GM19193 (cell line): ENCODE measurements around the gene PANK3.

ENCODE experiments used
- POLR2A ChIP-seq: IDR thresholded peaks from 4 replicates; pipeline ENCODE4 v1.6.1; 2011; ENCODE audit not compliant: insufficient read depth, insufficient read length; ENCODE audit errors: extremely low read depth

The PANK3 gene

DNA sequence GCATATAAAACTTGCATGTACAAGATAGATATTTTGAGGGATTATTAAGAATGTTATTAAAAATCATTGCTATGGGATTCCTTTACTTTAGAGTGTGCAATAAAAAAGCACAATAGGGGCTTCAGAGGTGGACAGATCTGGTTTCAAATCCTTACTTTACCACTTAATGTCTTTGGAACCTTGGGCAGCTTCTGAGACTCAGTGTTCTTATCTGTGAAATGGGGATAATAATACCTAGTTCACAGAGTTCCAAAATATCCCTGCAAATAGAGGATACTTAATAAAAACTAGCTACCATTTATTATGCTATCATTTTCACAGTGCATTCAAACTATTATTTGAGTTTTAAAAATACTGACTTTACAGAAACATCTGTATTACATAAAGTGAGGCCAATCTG lies 23.3 kb upstream of the PANK3 start:
- TF ChIP-seq POLR2A = no peak

GRCh38 chr5:168601972-168602371 lies 22.8 kb upstream of the PANK3 start:
- TF ChIP-seq POLR2A = no peak

DNA sequence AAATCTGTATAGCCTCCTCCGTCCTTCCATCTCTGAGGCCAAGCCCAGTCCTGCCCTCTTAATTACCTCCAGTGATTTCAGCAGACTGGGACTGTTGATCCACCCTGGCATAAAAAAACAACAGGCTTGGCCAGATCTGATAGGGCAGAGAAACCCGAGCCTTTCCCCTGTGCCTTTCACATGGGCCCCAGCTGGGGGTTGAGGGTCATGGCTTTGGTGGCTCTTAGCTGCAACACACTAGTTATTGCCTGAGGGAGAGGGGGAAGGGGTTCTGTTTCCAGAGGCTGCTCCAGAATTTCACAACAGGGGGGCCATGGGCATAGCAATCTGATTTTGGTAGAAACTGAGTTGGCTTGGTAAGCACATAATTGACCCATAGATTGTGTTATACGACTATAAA lies 21.2 kb upstream of the PANK3 start:
- TF ChIP-seq POLR2A = no peak

- no peak for TF ChIP-seq POLR2A
These were observed 20.7 kb upstream of the PANK3 start for GRCh38 chr5:168599826-168600225.

GRCh38 chr5:168598639-168599038 lies 19.5 kb upstream of the PANK3 start:
- no peak for TF ChIP-seq POLR2A

GRCh38 chr5:168596927-168597326 lies 17.8 kb upstream of the PANK3 start:
- no peak for TF ChIP-seq POLR2A

- TF ChIP-seq POLR2A = no peak
These were observed 12.8 kb upstream of the PANK3 start for GRCh38 chr5:168592014-168592368.

DNA sequence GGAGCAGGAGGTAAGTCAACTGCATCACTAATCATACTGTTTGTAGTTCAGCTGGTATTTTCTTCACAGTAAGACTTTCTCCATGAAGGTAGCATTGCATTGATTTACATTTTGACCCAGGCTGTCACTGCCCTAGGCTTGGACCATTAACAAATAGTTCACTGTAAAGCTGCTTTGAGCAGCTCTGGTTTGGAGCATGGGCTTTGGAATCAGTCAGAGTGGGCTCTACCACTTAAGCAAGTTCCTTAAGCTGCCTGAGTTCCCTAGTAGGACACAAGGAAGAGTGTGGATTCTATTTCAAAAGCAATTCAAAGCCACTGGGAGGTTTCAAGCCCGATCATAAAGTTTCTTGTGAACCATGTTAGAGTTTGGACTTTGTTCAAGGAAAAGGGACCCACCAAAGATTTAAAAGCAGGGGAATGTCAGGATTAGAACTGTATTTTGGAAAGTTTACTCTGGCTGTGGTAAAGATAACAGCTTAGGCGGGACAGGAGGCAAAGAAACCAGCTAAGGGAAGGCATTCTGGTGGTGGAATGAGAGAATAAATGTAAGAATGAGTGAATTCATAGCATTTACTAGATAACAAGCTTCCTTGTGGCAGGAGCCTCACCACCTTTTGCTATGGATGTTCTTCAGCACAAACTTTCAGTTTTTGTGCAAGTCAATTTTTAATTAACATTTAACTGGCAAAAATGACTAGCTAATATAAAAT lies 12.3 kb upstream of the PANK3 start:
- no peak for TF ChIP-seq POLR2A

GRCh38 chr5:168590666-168591065 lies 11.5 kb upstream of the PANK3 start:
- no peak for TF ChIP-seq POLR2A

GRCh38 chr5:168587987-168588386 lies 8.8 kb upstream of the PANK3 start:
- no peak for TF ChIP-seq POLR2A

DNA sequence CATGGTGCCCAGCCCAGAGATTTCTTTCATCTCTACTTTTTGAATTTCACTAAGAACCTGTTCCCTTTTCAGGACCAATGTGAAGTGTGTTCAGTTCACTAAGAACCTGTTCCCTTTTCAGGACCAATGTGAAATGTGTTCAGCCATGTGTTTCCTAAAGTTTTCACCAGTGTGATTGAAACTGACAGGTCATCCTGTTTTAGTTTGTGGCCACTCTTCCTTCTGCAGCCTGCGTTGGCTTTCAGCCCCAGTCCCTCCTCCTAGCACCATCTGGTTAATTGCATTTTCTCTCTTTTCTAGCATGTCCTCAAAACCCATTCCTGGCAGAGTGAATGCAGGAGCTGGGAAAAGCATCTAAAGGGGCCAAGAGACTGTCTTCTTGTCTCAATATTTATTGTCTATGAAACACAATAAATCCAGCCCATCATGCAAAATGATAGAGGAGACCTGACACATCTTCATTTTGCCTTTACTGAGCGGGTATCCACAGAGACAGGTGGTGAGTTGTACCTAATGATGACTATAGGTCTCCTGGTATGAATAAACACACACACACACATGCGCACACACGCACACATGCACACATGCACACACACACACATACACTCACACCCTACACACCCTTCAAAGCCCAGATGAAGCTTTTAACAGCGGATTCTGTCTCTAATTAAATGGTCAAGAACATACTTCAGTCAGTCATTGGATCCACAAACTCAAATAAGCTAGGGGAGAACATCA lies 6.1 kb upstream of the PANK3 start:
- no peak for TF ChIP-seq POLR2A

- no peak for TF ChIP-seq POLR2A
These were observed 4.7 kb upstream of the PANK3 start for GRCh38 chr5:168583742-168584482.

- no peak for TF ChIP-seq POLR2A
These were observed 1.0 kb upstream of the PANK3 start for GRCh38 chr5:168580227-168580508.

- TF ChIP-seq POLR2A = peak; percentile 88
These were observed 489 bp upstream of the PANK3 start for GRCh38 chr5:168579488-168580226.

GRCh38 chr5:168578006-168578405 lies 1.2 kb downstream of the PANK3 start:
- TF ChIP-seq POLR2A = no peak
